LNCAP (cell line): Measurements from ENCODE around the gene NUDCD3.

Experiments
- TF ChIP-seq, protein P1 (sequence below): fragments of 450-650 bp; IDR thresholded peaks from 2 replicates; pipeline ENCODE4 v1.5.1; 2017; ENCODE audit warnings: mild to moderate bottlenecking

NUDCD3 gene

DNA sequence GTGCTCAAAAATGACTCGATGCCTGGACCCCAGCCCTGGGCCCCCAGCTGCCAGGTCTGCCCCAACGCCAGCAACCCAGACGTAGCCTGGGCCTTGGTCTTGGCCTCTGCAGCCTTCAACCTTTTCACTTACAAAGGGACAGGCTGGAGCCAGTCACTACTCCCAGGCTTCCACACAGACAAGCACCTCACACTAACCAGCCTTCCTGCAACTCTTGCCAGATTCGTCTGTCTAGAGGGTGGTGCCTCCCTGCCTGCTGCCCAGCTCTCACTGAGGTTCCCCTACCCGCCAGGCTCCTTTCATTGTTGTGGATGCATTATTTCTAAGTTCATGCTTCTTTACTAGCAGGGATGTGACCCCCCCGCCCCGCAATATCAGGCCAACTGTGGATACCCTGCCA is 56.3 kb downstream of the NUDCD3 start:
- TF ChIP-seq, protein P1, sequence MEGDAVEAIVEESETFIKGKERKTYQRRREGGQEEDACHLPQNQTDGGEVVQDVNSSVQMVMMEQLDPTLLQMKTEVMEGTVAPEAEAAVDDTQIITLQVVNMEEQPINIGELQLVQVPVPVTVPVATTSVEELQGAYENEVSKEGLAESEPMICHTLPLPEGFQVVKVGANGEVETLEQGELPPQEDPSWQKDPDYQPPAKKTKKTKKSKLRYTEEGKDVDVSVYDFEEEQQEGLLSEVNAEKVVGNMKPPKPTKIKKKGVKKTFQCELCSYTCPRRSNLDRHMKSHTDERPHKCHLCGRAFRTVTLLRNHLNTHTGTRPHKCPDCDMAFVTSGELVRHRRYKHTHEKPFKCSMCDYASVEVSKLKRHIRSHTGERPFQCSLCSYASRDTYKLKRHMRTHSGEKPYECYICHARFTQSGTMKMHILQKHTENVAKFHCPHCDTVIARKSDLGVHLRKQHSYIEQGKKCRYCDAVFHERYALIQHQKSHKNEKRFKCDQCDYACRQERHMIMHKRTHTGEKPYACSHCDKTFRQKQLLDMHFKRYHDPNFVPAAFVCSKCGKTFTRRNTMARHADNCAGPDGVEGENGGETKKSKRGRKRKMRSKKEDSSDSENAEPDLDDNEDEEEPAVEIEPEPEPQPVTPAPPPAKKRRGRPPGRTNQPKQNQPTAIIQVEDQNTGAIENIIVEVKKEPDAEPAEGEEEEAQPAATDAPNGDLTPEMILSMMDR = no peak

DNA sequence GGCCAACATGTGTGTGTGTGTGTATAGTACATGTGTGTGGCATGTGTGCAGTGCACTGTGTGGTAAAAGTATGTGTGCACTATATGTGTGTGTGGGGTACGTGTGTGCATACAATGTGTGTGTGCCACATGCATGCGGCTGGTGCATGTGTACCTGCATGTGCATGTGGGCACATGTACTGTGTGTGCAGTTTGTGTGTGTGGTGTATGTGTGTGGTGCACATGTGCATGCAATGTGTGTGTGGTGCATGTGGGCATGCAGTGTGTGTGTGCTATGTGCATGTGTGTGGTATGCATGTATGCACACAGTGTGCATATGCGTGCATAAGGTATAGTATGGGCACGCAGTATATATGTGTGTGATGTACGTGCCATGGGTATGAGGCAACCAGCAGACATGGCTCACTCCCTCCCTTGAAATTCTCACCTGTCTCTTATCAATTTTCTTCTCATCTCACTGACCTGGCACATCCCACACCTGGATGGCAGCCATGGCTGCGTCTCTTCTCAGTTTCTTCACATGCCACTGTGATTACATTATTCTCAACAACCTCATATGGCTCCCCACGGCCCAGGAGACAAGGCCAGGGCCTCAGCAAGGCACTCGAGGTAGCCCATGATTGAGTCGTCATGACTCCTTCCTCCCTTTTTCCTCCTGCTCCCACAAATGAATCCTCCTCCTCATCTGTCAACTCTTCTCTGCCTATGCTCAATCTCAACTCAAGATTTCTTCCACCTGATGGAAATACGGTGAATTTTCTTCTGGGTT is 57.0 kb downstream of the NUDCD3 start:
- TF ChIP-seq, protein P1 = no peak

DNA sequence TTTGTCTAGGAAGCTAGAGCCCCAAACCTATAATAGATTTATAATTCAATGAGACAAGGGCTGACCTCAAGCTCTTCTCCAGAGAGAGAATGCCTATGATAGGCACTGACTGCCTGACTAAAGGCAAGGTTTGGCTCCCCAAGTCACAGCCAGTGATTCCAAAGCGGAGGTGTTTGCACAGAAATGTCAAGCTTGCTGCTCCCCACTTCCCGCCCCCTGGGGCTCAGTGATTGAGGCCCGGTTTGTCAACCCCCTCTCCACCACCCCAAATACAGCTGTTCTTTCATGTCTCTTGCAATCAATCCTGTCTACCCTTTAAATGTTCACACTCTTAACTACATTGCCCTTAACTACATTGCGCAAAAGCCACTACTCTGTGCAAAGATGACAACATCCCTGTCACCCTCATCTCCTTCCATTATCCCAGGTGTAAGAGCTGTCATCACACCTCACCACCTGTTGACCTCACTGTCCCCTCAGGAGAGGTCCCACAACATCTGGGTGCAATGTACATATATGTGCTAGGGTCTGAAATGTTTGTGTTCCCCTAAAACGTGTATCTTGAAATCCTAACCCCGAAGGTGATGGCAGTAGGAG is 58.0 kb downstream of the NUDCD3 start:
- TF ChIP-seq, protein P1 = no peak

DNA sequence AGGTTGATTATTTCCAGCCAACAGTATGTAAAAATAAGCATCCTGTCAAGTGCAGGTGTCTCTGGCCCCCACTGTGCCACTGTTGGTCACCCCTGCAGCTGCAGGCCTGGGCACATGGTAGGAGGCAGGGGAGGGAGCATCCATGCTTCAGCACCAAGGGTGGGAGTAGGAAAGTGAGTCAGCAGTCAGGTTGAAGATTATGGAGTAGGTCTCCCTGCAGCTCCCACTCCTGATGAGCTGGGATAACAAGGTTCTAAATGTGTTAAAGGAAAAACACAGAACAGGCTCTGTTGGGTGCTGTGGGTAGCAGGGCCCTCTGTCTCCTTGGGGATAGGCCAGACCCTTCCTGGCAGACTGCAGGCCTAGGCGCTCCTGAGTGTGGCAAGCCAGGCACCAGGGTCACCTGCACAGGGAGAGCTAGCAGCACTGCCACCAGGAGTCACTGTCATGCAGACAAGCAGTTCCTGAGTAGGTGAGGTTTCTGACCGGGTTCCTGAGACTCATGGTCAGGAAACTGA is 59.3 kb downstream of the NUDCD3 start:
- TF ChIP-seq, protein P1 = peak; percentile 34; the same call in 1 of the 2 replicates

DNA sequence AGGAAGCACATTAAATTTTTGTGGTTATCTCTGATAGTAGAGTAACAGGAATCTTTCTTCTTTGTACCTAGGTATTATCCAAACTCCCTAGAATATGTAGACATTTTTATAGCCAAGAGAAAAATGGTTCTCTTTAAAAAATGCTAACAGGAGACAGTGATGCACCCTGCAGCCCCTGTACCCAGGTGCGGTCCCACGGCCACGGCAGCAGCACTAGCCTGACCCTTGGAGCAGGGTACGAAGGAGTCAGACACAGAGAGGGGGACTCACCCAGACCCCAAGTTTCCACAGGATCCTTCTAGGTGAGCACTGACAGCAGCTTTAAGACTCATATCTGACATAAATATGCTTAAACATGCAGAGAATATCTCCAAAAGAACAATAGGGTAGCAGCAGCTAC is 60.4 kb downstream of the NUDCD3 start:
- TF ChIP-seq, protein P1 = no peak

DNA sequence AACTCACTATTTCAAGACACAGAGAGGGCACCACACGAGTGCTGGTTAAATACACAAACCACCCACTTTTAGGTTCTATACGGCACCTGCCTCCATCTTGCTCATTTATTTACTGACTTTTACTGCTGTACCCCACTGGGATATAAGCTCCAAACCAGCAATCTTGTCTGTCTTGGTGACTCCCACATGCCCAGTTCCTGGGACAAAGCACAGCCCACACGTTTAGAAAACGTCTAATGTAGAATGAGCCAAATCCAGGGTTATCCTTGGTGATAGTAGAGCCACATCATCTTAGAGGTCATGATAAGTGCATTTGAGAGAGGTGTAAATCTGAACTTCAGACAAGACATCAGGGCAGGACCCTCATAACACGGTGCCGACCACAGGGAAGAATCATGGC is 73.5 kb downstream of the NUDCD3 start:
- TF ChIP-seq, protein P1 = no peak

DNA sequence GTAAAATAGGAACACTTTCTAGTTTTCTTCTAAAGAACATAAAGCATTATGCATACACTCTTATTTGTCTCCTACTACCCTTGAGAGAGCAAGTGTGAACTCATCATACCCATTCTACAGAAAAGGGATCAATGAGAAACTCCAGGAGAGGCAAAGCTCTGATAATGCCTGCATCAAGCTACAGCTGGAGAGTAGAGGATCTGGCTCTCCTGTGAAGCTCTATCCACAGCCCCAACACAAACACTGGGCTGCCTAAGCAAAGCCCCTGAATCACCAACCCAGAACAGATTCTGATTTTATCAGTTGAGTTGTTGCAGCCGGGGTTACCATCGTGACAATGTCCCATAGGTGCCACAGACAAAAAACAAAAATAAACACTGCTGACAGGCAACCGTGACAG is 74.9 kb downstream of the NUDCD3 start:
- TF ChIP-seq, protein P1 = no peak
